Tibial artery (tissue), 4 donors: ENCODE measurements around the gene SVEP1.

Source experiments
- DNase-seq, 2 donors: peaks; one replicate each; pipeline ENCODE4 v3.0.0-alpha.2; 2019
- H3K27ac ChIP-seq, 2 donors: fragments of 200-600 bp; sonication (generic) in 1 of 2; 1 replicate in 1 of 2; 2 replicates in 1 of 2; pipeline ENCODE4 v1.5.1; 2018 to 2019; ENCODE audit warnings: mild to moderate bottlenecking in 1 of 2
- H3K27me3 ChIP-seq, 2 donors: fragments of 200-600 bp; sonication (generic) in 1 of 2; one replicate each; pipeline versions ENCODE4 v1.5.1 to v1.6.0; 2016 to 2019
- H3K36me3 ChIP-seq, 3 donors: fragments of 200-600 bp; sonication (generic) in 2 of 3; one replicate each; pipeline ENCODE4 v1.5.1; 2016 to 2019; ENCODE audit warnings: mild to moderate bottlenecking in 2 of 3
- H3K4me1 ChIP-seq, 4 donors: fragments of 200-600 bp; sonication (generic) in 2 of 4; 1 replicate in 3 of 4; 2 replicates in 1 of 4; pipeline ENCODE4 v1.5.1; 2016 to 2019
- H3K4me3 ChIP-seq, 2 donors: fragments of 200-600 bp; sonication (generic) in 1 of 2; 1 replicate in 1 of 2; 2 replicates in 1 of 2; pipeline ENCODE4 v1.5.1; 2018 to 2019; ENCODE audit warnings: mild to moderate bottlenecking in 2 of 2
- H3K9me3 ChIP-seq, 3 donors: fragments of 200-600 bp; sonication (generic) in 1 of 3; one replicate each; pipeline ENCODE4 v1.5.1; 2016 to 2019
- CTCF ChIP-seq, 2 experiments: fragments of 200-600 bp in 1 of 2; fragments of 450-650 bp in 1 of 2; IDR thresholded peaks; one replicate each; pipeline ENCODE4 v1.5.1; 2017 to 2019; ENCODE audit warnings: antibody characterized with exemption in 2 of 2, mild to moderate bottlenecking in 1 of 2, moderate library complexity in 1 of 2
- intact Hi-C: fragments of 100-400 bp; cut with DNase I; formaldehyde crosslinking; loops from one replicate; pipeline ENCODE4 v1.15.0; 2023; ENCODE audit warnings: low total_unique reads

The SVEP1 gene

GRCh38 chr9:110509792-110510191 lies 69.7 kb downstream of the SVEP1 start:
- H3K27ac ChIP-seq, result no peak overlapping the region
- no peaks in the 10 kb centered on the region for H3K27me3 ChIP-seq
- peaks cover 0 to 7% (median 5%) of the 10 kb centered on the region in 3 donors for H3K36me3 ChIP-seq
- no peak overlapping the region for H3K4me3 ChIP-seq
- no peak for TF ChIP-seq CTCF (IDR thresholded peaks at IDR 0.05)
- no peaks in the 10 kb centered on the region for H3K9me3 ChIP-seq
- DNase-seq, result no peak
- H3K4me1 ChIP-seq, result no peaks in the 10 kb centered on the region
- intact Hi-C loops, result no loop called here

GRCh38 chr9:110502842-110503241 lies 76.7 kb downstream of the SVEP1 start:
- Histone ChIP-seq H3K4me3 (no peak overlapping the region), H3K4me1 (no peaks in the 10 kb centered on the region), H3K36me3 (peaks cover 0 to 7% (median 0%) of the 10 kb centered on the region in 3 donors), H3K9me3 (no peaks in the 10 kb centered on the region), H3K27me3 (no peaks in the 10 kb centered on the region), H3K27ac (no peak overlapping the region)
- TF ChIP-seq CTCF (IDR thresholded peaks at IDR 0.05), result no peak
- intact Hi-C loops, result no loop called here
- no peak for DNase-seq

GRCh38 chr9:110499608-110500007 lies 79.9 kb downstream of the SVEP1 start:
- Histone ChIP-seq H3K4me3 (no peak overlapping the region), H3K4me1 (no peaks in the 10 kb centered on the region), H3K27ac (no peak overlapping the region), H3K9me3 (no peaks in the 10 kb centered on the region), H3K27me3 (no peaks in the 10 kb centered on the region), H3K36me3 (peaks cover 0 to 7% (median 0%) of the 10 kb centered on the region in 3 donors)
- intact Hi-C loops, result no loop called here
- DNase-seq, result no peak
- no peak for TF ChIP-seq CTCF (IDR thresholded peaks at IDR 0.05)

- DNase-seq, result no peak
- Histone ChIP-seq H3K27ac (no peak overlapping the region), H3K36me3 (peaks cover 0 to 5% (median 0%) of the 10 kb centered on the region in 3 donors), H3K4me3 (no peak overlapping the region), H3K27me3 (no peaks in the 10 kb centered on the region), H3K9me3 (no peaks in the 10 kb centered on the region), H3K4me1 (no peaks in the 10 kb centered on the region)
- no peak for TF ChIP-seq CTCF (IDR thresholded peaks at IDR 0.05)
- intact Hi-C loops, result no loop called here
These were observed 92.3 kb downstream of the SVEP1 start for GRCh38 chr9:110487196-110487595.

GRCh38 chr9:110486218-110486617 lies 93.3 kb downstream of the SVEP1 start:
- DNase-seq, result no peak
- H3K4me1 ChIP-seq, result no peaks in the 10 kb centered on the region
- no peaks in the 10 kb centered on the region for H3K27me3 ChIP-seq
- no peak overlapping the region for H3K27ac ChIP-seq
- no peaks in the 10 kb centered on the region for H3K9me3 ChIP-seq
- H3K36me3 ChIP-seq, result peaks cover 0 to 5% (median 0%) of the 10 kb centered on the region in 3 donors
- no peak overlapping the region for H3K4me3 ChIP-seq
- no peak for TF ChIP-seq CTCF (IDR thresholded peaks at IDR 0.05)
- intact Hi-C loops, result no loop called here

GRCh38 chr9:110479481-110479880 lies 100.1 kb downstream of the SVEP1 start:
- H3K27ac ChIP-seq, result no peak overlapping the region
- DNase-seq, result no peak
- no peaks in the 10 kb centered on the region for H3K4me1 ChIP-seq
- intact Hi-C loops, result no loop called here
- no peaks in the 10 kb centered on the region for H3K36me3 ChIP-seq
- TF ChIP-seq CTCF (IDR thresholded peaks at IDR 0.05), result no peak
- H3K27me3 ChIP-seq, result no peaks in the 10 kb centered on the region
- H3K9me3 ChIP-seq, result no peaks in the 10 kb centered on the region
- H3K4me3 ChIP-seq, result no peak overlapping the region
